ENCODE results near the gene ACP4. TPM values are rescaled to one million over a fixed set of nuclear protein-coding genes. Genes with fewer than 3 reads are reported as not detected.
A peak's percentile ranks its signal among the peaks of the same experiment; 100 is the strongest.

ACP4 gene
- total RNA-seq, 1 experiment from 2014 or later, result not detected

- Mint-ChIP-seq H3K27ac (ENCODE audit: unreplicated experiment) (peak overlapping the region; percentile 25), H3K4me1 (ENCODE audit: low read depth, unreplicated experiment) (no peaks in the 10 kb centered on the region), H3K4me3 (ENCODE audit: unreplicated experiment) (no peak overlapping the region), H3K27me3 (ENCODE audit: insufficient read depth, unreplicated experiment) (no peaks in the 10 kb centered on the region), H3K9me3 (ENCODE audit: unreplicated experiment) (no peaks in the 10 kb centered on the region), H3K36me3 (ENCODE audit: insufficient read depth, unreplicated experiment) (peaks cover 100% of the 10 kb centered on the region)
- CTCF ChIA-PET, result no interaction called here
- DNase-seq, result no peak
- intact Hi-C loops (cut with micrococcal nuclease; ENCODE audit: unreplicated experiment), result no loop called here
- Histone ChIP-seq H3K36me3 (ENCODE audit: control insufficient read depth, insufficient read depth, low read length) (peaks cover 10% of the 10 kb centered on the region), H3K27me3 (replicated peaks; ENCODE audit: control insufficient read depth, insufficient read depth, low read length) (no peaks in the 10 kb centered on the region), H3K4me3 (ENCODE audit: low read depth, low read length) (no peak overlapping the region), H3K9me3 (no peaks in the 10 kb centered on the region), H3K4me1 (no peaks in the 10 kb centered on the region)
- POLR2A ChIA-PET, result interaction anchor here (1.3 kb wide), 1 partner anchor 8 kb away, joined by 5 read pairs; no protein-coding TSS in a partner anchor
- no TSS peak for BruUV-seq (replicated peaks)
- no peak for TF ChIP-seq CTCF (IDR thresholded peaks at IDR 0.05; ENCODE audit: insufficient read depth in 1 of 2, low read depth in 1 of 2, low read length in 1 of 2, severe bottlenecking in 1 of 2, unreplicated experiment in 1 of 2)
Measured at GRCh38 chr19:50796634-50797428, 6.6 kb downstream of the ACP4 start.

DNA sequence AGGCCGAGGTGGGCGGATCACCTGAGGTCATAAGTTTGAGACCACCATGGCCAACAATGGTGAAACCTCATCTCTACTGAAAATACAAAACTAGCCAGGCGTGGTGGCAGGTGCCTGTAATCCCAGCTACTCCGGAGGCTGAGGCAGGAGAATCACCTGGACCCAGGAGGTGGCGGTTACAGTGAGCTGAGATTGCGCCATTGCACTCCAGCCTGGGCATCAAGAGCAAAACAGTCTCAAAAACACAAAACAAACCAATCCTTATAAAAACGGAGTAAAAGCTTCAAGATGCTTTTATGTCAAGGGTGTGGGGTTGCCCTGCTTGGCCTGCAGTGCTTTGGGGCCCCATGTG, 7.2 kb downstream of the ACP4 start:
- H3K27me3 Mint-ChIP-seq (ENCODE audit: insufficient read depth, unreplicated experiment), result no peaks in the 10 kb centered on the region
- H3K9me3 ChIP-seq, result no peaks in the 10 kb centered on the region
- no TSS peak for BruUV-seq (replicated peaks)
- no peaks in the 10 kb centered on the region for H3K9me3 Mint-ChIP-seq (ENCODE audit: unreplicated experiment)
- H3K36me3 ChIP-seq (ENCODE audit: control insufficient read depth, insufficient read depth, low read length), result peaks cover 12% of the 10 kb centered on the region
- peak overlapping the region; percentile 25 for H3K27ac Mint-ChIP-seq (ENCODE audit: unreplicated experiment)
- H3K4me3 Mint-ChIP-seq (ENCODE audit: unreplicated experiment), result no peak overlapping the region
- H3K36me3 Mint-ChIP-seq (ENCODE audit: insufficient read depth, unreplicated experiment), result peaks cover 100% of the 10 kb centered on the region
- no peak overlapping the region for H3K4me3 ChIP-seq (ENCODE audit: low read depth, low read length)
- intact Hi-C loops (cut with micrococcal nuclease; ENCODE audit: unreplicated experiment), result no loop called here
- H3K27me3 ChIP-seq (replicated peaks; ENCODE audit: control insufficient read depth, insufficient read depth, low read length), result no peaks in the 10 kb centered on the region
- ChIA-PET CTCF (no interaction called here), POLR2A (no interaction called here)
- no peak for TF ChIP-seq CTCF (IDR thresholded peaks at IDR 0.05; ENCODE audit: insufficient read depth in 1 of 2, low read depth in 1 of 2, low read length in 1 of 2, severe bottlenecking in 1 of 2, unreplicated experiment in 1 of 2)
- no peak for DNase-seq
- H3K4me1 ChIP-seq, result peaks cover 4% of the 10 kb centered on the region; the same call in 1 of the 2 replicates
- H3K4me1 Mint-ChIP-seq (ENCODE audit: low read depth, unreplicated experiment), result no peaks in the 10 kb centered on the region

- no peak for TF ChIP-seq CTCF (IDR thresholded peaks at IDR 0.05; ENCODE audit: insufficient read depth in 1 of 2, low read depth in 1 of 2, low read length in 1 of 2, severe bottlenecking in 1 of 2, unreplicated experiment in 1 of 2)
- DNase-seq, result no peak
- Histone ChIP-seq H3K27me3 (replicated peaks; ENCODE audit: control insufficient read depth, insufficient read depth, low read length) (no peaks in the 10 kb centered on the region), H3K4me3 (ENCODE audit: low read depth, low read length) (no peak overlapping the region), H3K36me3 (ENCODE audit: control insufficient read depth, insufficient read depth, low read length) (peaks cover 13% of the 10 kb centered on the region), H3K4me1 (peaks cover 10% of the 10 kb centered on the region; the same call in 1 of the 2 replicates), H3K9me3 (no peaks in the 10 kb centered on the region)
- Mint-ChIP-seq H3K9me3 (ENCODE audit: unreplicated experiment) (no peaks in the 10 kb centered on the region), H3K27ac (ENCODE audit: unreplicated experiment) (no peak overlapping the region), H3K4me1 (ENCODE audit: low read depth, unreplicated experiment) (peaks cover 5% of the 10 kb centered on the region), H3K36me3 (ENCODE audit: insufficient read depth, unreplicated experiment) (peaks cover 100% of the 10 kb centered on the region), H3K4me3 (ENCODE audit: unreplicated experiment) (no peak overlapping the region), H3K27me3 (ENCODE audit: insufficient read depth, unreplicated experiment) (no peaks in the 10 kb centered on the region)
- ChIA-PET POLR2A (no interaction called here), CTCF (interaction anchor here (0.5 kb wide), 1 partner anchor 135 kb away, joined by 3 read pairs; no protein-coding TSS in a partner anchor)
- intact Hi-C loops (cut with micrococcal nuclease; ENCODE audit: unreplicated experiment), result no loop called here
- no TSS peak for BruUV-seq (replicated peaks)
Measured at GRCh38 chr19:50797781-50798658, 7.8 kb downstream of the ACP4 start.

Data from Caco-2 (cell line).